Measurements from ENCODE around the gene EFCAB6.

DNA sequence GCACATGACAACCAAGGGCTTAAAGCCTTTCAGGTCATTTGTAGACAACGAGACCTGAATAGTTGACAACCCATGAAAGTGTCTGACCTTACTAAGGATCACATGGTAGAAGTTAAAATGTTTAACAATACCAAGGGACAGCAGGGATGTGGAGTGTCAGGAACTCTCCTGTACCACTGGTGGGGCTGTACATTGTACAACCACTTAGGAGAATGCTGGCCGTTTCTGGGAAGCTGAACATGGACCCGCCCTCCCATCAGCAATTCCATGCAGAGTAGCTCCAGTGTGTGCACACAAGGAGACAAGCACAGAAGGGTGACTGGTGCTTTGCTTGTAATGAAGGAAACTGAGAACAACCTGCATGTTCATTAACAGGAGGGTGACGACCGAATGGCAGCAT lies 237.4 kb downstream of the EFCAB6 start:
- TF ChIP-seq, protein P1, sequence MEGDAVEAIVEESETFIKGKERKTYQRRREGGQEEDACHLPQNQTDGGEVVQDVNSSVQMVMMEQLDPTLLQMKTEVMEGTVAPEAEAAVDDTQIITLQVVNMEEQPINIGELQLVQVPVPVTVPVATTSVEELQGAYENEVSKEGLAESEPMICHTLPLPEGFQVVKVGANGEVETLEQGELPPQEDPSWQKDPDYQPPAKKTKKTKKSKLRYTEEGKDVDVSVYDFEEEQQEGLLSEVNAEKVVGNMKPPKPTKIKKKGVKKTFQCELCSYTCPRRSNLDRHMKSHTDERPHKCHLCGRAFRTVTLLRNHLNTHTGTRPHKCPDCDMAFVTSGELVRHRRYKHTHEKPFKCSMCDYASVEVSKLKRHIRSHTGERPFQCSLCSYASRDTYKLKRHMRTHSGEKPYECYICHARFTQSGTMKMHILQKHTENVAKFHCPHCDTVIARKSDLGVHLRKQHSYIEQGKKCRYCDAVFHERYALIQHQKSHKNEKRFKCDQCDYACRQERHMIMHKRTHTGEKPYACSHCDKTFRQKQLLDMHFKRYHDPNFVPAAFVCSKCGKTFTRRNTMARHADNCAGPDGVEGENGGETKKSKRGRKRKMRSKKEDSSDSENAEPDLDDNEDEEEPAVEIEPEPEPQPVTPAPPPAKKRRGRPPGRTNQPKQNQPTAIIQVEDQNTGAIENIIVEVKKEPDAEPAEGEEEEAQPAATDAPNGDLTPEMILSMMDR (conservative IDR thresholded peaks at IDR 0.05; ENCODE audit: low read length): no peak
- TF ChIP-seq EZH2phosphoT487 (IDR thresholded peaks at IDR 0.05; ENCODE audit: borderline replicate concordance, low read depth, low read length): no peak
